Bronchial epithelial cell (primary cell): ENCODE measurements around the gene HACD2. TPM values are rescaled to one million over a fixed set of nuclear protein-coding genes. Genes with fewer than 3 reads are reported as not detected.
A peak's percentile ranks its signal among the peaks of the same experiment; 100 is the strongest.

ENCODE experiments used
- DNase-seq: peaks from one replicate; pipeline ENCODE4 v3.0.0-alpha.2; 2010; ENCODE audit warnings: low read depth
- FAIRE-seq: peaks from 2 replicates; lab custom pipeline; 2011; peaks lifted over from hg19 to GRCh38; lab: Jason Lieb, UNC
- H3K27me3 ChIP-seq: 2 replicates; pipeline ENCODE4 v1.5.1; 2011; ENCODE audit warnings: low read length; ENCODE audit not compliant: control insufficient read depth, insufficient read depth
- H3K36me3 ChIP-seq: 2 replicates; pipeline ENCODE4 v1.5.1; 2011; ENCODE audit warnings: low read length; ENCODE audit not compliant: control insufficient read depth, insufficient read depth
- H3K4me3 ChIP-seq: 2 replicates; pipeline ENCODE4 v1.5.1; 2011; ENCODE audit warnings: mild to moderate bottlenecking, low read depth, low read length, control low read depth
- CTCF ChIP-seq: IDR thresholded peaks from 2 replicates; pipeline ENCODE4 v1.5.1; 2011; ENCODE audit warnings: mild to moderate bottlenecking, moderate library complexity, low read length, control low read depth, inconsistent platforms; ENCODE audit not compliant: insufficient read depth, severe bottlenecking
- total RNA-seq: library from RNA; depleted of rRNA; stranded (reverse); fragments of >200 nt; gene quantifications from 2 replicates; pipeline ENCODE4 v1.2.1, GENCODE V29; 2014

HACD2 gene
- 46.6 and 68.1 TPM in 2 replicates for total RNA-seq

- peak; percentile 90 for DNase-seq
- Histone ChIP-seq H3K36me3 (peaks cover 2% of the 10 kb centered on the region), H3K4me3 (peak within 1 kb of the TSS; percentile 66), H3K27me3 (no peaks in the 10 kb centered on the region)
- no peak for FAIRE-seq
- TF ChIP-seq CTCF, result no peak
These were observed at the start of gene HACD2 for GRCh38 chr3:123584988-123585937. Gene HACD2 (minus strand): TSS chr3:123585053. CDS start chr3:123585027, 26 bp downstream.

GRCh38 chr3:123634149-123635051 is 49.5 kb upstream of the HACD2 start:
- H3K36me3 ChIP-seq, result peaks cover 2% of the 10 kb centered on the region
- no peak for TF ChIP-seq CTCF
- H3K27me3 ChIP-seq, result no peaks in the 10 kb centered on the region
- DNase-seq (no peak), FAIRE-seq (peak; percentile 80)
- no peak overlapping the region for H3K4me3 ChIP-seq

- no peaks in the 10 kb centered on the region for H3K27me3 ChIP-seq
- no peak for TF ChIP-seq CTCF
- H3K36me3 ChIP-seq, result peaks cover 2% of the 10 kb centered on the region
- FAIRE-seq (no peak), DNase-seq (no peak)
- no peak overlapping the region for H3K4me3 ChIP-seq
These were observed 48.7 kb upstream of the HACD2 start for GRCh38 chr3:123633530-123633929.

GRCh38 chr3:123632161-123632655 is 47.4 kb upstream of the HACD2 start:
- H3K27me3 ChIP-seq, result no peaks in the 10 kb centered on the region
- no peak for TF ChIP-seq CTCF
- no peak for FAIRE-seq
- no peak overlapping the region for H3K4me3 ChIP-seq
- no peak for DNase-seq
- peaks cover 2% of the 10 kb centered on the region for H3K36me3 ChIP-seq

- FAIRE-seq (no peak), DNase-seq (no peak)
- peak; percentile 13 for TF ChIP-seq CTCF
- Histone ChIP-seq H3K27me3 (no peaks in the 10 kb centered on the region), H3K36me3 (peaks cover 2% of the 10 kb centered on the region), H3K4me3 (no peak overlapping the region)
These were observed 44.8 kb upstream of the HACD2 start for GRCh38 chr3:123629747-123630047.
